GM21423 (cell line): ENCODE measurements around the gene STK10.
"Not testable (repeated sequence)": the region's sequence is repeated elsewhere in the genome, so short reads cannot be mapped to it uniquely, and the experiment has no call there.

Experiments
- ATAC-seq: cut with Tn5 transposase; IDR thresholded peaks from one replicate; pipeline ENCODE4 v1.9.1; 2021; ENCODE audit warnings: mild to moderate bottlenecking, moderate library complexity; ENCODE audit not compliant: unreplicated experiment

STK10 gene

GRCh38 chr5:172188033-172188892 is at the start of gene STK10:
TSS of gene STK10 (minus strand) at chr5:172188224. CDS start at chr5:172188042, 182 bp downstream.
- ATAC-seq = peak; percentile 75

DNA sequence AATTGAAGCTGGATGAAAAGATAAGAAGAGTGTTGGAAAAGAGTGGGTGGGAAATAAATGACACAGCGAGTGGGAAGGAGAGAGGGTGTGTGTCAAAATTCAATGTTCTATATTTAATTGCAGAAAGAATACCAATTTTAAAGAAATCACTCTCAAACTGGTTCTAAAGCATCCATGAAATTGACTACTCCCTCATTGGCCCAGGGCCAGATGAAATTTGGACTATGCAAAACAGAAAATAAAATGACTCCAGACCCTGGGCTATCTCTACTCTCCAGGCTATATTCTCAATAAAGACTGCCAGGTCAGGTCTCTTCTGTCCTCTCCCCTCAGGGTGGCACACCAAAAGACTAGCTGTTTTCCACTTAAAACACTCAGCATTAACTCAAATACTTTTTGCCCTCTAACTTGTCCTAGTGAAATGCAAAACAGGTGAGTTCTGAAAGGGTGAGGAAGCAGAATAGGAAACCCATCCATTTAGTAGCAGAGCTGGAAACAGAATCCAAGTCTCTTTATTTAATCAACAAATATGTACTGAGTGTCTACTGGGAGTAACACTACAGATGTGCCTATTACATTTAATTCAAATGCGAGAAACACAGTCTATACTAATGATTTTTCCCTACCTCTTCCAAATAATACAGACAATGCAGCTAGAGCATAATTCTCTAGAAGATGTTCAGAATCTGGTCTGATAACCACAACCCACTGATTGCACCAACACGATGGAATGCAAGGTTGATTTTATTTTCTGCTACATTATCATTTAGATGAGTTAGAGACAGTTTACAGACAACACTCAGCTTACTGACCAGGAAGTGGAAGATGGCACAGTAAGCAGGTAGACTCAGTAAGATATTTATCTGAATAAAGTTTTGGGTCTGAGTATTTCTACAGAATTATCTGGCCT is 48.1 kb upstream of the STK10 start:
- ATAC-seq = no peak

DNA sequence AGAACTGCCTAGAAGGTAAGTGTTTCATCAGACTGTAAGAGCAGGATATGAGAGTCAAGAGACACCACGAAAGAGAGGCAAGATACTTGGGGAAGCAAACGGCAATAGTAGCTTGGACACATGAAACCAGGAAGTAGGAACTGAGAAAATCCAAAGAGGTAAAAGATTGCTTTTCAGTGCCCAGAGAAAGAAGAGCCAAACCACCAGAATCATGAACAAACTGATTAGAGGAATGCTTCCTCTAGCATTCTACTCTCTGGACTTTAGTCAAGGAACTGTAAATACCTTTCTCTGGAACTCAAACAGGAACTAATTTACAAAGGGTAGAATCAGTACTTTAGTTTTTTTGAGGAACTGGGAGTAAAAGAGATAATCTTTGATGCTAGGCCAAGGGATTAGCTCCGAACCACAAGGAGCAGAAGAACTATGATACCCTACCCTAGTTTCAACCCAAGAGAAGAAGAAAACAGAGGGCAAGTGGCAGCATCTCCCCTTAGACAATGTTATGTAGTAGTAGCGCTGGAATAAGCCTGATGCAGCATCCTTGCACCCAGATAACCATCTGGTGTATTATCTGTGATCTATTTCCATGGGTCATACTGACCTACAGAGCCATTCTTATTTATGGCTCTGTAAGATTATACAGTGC is 47.2 kb upstream of the STK10 start:
- ATAC-seq = peak; percentile 68

DNA sequence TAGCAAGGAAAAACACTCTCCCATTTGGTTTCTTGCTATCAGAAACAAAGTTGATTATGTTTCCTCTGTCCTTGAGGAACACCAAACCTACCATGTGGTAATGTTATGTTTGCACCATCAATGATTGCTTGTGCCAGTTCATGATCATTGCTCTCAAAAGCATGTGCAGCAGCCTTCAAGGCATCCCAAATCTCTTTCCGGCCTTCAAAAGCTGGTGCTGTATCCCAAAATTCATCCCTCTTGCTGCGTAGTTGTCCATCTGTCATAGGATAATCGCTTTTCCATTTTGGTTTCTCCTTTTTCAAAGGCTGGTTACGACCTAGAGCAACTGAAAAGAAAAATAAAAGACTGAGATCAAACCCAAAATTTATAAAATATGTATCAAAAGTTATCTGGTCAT is 46.0 kb upstream of the STK10 start:
- ATAC-seq = no peak

DNA sequence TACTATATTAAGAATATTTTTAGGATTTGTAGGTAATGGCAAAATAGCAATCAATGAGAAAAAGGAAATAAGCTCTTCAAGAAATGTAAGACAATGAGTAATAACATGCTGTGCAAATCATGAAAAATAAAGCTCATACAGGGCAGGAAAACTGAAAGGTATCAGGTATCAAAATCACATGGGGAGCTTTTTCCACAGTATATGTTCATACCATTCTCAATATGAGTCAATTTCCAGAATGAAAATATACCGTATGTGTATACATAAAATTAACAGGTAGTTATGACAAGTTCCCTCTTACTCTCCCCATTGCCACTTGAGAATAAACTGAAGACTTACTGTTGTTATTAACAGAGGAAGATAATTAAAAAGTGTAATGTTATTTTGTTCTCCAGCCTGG is 41.9 kb upstream of the STK10 start:
- no peak for ATAC-seq

GRCh38 chr5:172224996-172225395 is 37.0 kb upstream of the STK10 start:
- no peak for ATAC-seq

GRCh38 chr5:172223901-172224873 is 36.2 kb upstream of the STK10 start:
- peak; percentile 77 for ATAC-seq

DNA sequence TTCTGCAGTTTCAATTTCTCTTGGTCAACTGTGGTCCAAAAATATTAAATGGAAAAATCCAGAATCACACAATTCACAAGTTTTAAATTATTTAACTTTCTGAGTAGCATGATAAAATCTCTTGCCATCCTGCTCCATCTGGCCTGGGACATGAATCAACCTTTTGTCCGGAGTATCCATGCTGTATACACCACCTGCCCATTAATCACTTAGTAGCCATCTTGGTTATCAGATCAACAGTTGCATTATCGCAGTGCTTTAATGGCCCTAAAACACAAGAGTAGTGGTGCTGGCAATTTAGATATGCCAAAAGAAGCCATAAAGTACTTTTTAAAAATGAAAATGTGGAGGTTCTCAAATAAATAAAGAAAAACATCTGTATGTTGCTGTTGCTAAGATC is 31.3 kb upstream of the STK10 start:
- no peak for ATAC-seq

GRCh38 chr5:172216345-172216744 is 28.3 kb upstream of the STK10 start:
- no peak for ATAC-seq

GRCh38 chr5:172213126-172213525 is 25.1 kb upstream of the STK10 start:
- no peak for ATAC-seq

GRCh38 chr5:172211676-172212075 is 23.7 kb upstream of the STK10 start:
- no peak for ATAC-seq

- ATAC-seq = no peak
Observed at GRCh38 chr5:172209714-172210113, 21.7 kb upstream of the STK10 start.

DNA sequence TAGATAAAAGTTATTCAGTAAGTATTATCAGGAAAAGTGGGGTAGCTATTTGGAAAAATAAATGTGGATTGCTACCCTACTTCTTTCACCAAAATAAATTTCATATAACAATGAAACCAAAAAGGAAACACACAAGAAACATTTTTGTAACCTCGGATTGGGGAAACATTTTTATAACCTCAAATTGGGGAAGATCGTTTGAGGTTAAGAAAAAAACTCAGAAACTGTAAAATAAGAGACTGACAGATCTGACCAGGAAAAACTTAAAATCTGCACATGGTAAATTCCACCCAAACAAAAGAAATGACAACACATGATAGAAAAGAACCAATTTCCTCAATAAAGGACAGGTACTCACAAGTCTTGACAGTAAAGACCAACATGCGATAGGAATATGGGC is 19.5 kb upstream of the STK10 start:
- ATAC-seq = no peak

GRCh38 chr5:172205984-172206383 is 18.0 kb upstream of the STK10 start:
- not testable (repeated sequence) for ATAC-seq

GRCh38 chr5:172200476-172200875 is 12.5 kb upstream of the STK10 start:
- no peak for ATAC-seq

DNA sequence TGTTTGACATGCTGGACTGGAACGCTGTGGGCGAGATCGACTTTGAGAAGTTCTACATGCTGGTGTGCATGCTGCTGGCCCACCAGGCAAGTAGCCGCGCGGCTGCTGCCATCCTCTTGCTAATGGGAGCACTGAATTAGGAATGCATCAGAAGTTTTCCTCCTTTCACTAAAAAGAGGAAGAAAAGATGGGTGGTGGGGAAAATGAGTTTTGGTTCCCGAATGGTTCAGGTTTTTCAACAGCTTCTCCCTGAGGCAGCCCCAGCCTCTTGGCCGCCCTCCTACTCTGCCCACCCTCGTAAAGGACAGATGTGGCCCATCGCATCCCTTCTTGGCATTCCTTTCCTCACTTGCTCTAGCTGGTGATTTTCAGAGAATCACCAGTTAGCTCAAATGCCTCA is 11.4 kb upstream of the STK10 start:
- ATAC-seq = no peak

DNA sequence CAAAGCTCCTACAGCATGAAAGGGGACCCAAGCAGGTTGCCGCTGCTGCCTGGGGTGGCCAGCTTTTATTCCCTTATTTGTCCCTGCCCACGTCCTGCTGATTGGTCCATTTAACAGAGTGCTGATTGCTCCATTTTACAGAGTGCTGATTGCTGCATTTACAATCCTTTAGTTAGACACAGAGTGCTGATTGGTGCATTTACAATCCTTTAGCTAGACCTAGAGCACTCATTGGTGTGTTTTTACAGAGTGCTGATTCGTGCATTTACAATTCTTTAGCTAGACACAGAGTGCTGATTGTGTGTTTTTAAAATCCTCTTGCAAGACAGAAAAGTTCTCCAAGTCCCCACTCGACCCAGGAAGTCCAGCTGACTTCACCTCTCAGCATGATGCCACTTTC is 9.8 kb upstream of the STK10 start:
- ATAC-seq = not testable (repeated sequence)

DNA sequence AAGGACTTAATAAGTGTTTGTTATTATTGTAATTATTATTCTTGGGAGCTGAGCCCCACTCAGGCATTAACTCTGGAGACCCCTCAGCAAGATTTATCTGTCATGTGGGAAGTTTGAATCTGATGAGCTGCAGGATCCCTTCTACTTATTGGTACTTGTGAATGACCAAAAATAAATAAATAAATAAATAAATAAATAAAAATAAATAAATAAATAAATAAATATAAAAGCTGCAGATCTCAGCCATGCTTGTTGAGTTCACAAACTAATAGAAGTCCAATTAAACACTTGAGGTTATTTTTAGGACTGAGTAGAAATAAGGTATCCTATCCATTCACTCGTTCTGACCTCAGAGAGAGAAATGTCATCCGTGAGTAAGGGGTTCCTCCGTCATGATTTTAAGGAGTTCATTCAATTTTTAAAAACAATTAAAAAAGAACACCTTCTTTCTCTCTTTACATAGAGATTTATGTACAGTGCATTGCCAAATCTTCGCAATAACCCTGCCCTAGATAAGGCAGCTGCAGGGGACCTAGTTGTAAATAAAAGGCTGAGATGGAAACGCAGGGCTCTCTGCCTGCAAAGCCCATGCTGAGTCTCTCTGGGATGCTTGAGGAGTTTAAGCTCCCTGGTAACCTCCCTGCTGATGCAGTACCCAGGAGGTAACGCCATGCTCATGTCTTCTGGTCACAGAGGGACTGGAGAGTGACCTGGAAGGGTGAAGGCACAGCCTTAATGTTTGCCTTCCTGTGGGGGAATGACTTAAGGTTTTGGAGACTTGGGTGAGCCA is 7.2 kb upstream of the STK10 start:
- ATAC-seq = no peak

- ATAC-seq = no peak
Observed at GRCh38 chr5:172193872-172194271, 5.8 kb upstream of the STK10 start, which contains the start of gene EFCAB9. TSS of gene EFCAB9 (plus strand) at chr5:172194172. CDS start at chr5:172194173, 1 bp downstream.
